GM20431 (cell line): ENCODE data around the gene ZHX3.
"Not testable (repeated sequence)": the region's sequence is repeated elsewhere in the genome, so short reads cannot be mapped to it uniquely, and the experiment has no call there.

ENCODE experiments used
- in situ Hi-C: fragments of 300-500 bp; cut with MseI, MboI; formaldehyde crosslinking; loops from one replicate; pipeline ENCODE4 v1.15.0; 2020; ENCODE audit warnings: low sequenced_read_pairs; ENCODE audit not compliant: unreplicated experiment

ZHX3 gene

DNA sequence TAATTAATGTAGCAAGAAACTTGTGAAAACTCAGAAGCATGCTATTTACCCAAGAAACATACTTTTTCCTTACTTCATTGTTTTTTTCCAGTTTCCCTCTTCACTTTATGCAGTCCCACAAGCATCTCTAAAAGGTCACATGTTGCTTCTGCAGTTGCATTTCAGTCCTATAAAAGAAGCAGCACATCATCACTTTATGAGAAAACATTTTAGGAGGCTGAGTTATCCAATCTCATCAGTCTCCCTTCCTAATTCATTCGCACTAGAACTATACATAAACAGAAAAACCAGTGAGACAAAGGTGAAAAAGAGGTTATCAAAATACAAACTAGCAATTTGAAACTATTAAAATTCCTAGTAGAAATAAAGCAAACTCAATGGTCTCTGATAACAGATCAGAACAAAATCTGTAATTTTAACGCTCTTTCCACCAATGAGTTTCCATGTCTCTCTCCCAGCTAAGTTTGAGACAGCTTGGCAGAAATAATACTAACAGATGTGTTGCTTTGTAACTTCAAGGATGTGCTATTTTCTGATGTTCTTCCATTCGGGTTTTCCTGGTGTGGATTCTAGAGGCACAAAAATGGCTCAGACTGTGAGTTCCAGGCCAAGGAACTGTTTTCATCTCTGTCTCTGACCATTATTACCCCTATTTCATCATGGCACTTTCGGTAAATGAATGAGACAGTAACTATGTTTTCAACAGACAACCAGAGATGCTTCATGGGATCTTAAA, 48.4 kb downstream of the ZHX3 start:
- in situ Hi-C loops: no loop called here

GRCh38 chr20:41268402-41268801, 49.1 kb downstream of the ZHX3 start:
- in situ Hi-C loops: no loop called here

- in situ Hi-C loops: no loop called here
These were observed 51.6 kb downstream of the ZHX3 start for GRCh38 chr20:41265938-41266337.

- in situ Hi-C loops: no loop called here
These were observed 52.7 kb downstream of the ZHX3 start for GRCh38 chr20:41264819-41265218.

GRCh38 chr20:41261790-41262717, 55.5 kb downstream of the ZHX3 start:
- in situ Hi-C loops: no loop called here

- in situ Hi-C loops: no loop called here
These were observed 56.3 kb downstream of the ZHX3 start for GRCh38 chr20:41261260-41261659.

- in situ Hi-C loops: no loop called here
These were observed 56.8 kb downstream of the ZHX3 start for GRCh38 chr20:41260734-41261220.

- in situ Hi-C loops: no loop called here
These were observed 58.2 kb downstream of the ZHX3 start for GRCh38 chr20:41259309-41259708.

- in situ Hi-C loops: no loop called here
These were observed 59.1 kb downstream of the ZHX3 start for GRCh38 chr20:41258474-41258873.

DNA sequence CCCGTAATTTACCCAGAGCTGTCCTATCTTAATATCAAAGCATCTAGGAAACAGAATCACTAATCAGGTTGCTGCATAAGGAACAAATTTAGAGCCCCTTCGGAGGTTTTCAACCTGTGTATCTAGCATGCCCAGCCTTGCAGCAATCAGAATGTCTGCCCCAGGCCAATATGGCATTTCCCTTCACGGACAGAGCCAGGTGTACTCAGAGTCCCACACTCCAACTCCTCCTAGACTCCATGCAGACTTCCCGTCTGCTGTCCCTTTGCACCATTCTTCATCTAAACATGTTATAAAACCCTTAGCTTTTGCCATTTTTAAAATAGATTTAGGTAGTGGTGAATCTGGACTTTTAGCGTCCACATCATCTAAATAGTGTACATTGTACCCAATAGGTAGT, 61.0 kb downstream of the ZHX3 start:
- in situ Hi-C loops: no loop called here

GRCh38 chr20:41255655-41256054, 61.9 kb downstream of the ZHX3 start:
- in situ Hi-C loops: no loop called here

DNA sequence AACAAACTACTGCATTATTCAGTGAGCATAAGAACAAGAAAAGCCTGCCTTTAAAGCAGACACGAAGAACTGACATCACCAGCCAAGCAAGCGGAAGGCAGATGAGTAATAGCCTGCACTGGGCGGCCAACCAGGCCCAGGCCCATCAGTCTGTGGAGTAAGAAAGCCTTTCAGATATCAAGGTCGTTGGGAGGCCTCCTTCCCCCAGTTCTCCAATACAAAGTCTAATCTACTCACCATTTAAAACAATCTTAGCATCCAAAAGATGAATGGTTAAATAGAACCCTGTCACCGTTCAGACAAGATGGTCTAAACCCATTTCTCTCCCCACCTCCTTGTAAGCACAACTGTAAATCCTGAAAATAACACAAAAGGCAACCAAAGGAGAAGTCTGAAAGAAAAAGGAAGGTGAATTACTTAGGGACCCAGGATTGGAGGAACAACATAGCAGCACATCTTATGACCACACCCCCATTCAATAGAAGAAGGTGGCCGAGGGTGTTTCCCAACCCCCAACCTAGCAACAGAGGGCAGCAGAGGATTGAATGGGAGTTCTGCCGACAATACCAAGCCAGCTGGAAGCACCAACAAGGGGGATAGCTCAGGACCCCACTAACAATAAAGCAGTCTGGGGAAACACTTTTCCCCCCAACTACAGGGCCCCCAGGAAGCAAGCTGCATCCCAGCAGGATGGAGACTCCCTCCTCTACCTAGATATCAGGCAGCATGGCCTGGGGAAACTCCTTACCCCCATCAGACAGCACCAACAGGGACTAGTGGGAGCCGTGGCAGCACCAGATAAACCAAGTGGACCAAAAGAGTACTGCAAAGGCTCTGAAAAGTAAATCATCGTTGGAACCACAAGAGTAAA, 67.9 kb downstream of the ZHX3 start:
- in situ Hi-C loops: no loop called here

DNA sequence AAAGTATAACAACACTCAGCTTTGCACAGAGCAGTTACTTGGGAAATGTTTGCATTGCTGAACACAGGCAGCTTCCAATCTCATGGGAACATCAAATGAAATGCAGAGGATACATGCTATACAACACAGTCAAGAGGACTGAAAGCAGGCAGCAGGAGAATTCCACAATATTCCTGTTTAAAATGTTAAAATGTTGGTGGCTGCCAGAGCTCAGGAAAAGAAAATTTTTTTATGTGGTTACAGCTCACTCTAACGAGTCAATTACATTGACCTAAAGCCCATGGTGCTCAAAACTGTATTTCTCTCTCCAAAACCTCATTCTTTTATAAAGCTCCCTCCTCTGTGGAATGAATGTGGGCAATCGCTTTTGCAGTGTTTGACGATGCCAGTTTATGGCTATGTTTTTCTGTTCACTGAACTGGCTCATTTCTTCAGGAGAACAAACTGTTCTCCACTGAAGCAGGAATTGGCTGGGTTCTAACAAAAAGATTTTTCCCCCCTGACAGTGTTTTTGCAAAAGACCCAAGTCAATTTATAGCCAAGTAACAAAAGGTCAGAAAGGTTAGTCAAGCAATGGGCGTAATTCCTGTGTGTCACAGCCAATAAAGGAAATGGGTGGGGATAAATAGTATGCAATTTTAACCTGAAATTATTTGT, 69.0 kb downstream of the ZHX3 start:
- in situ Hi-C loops: no loop called here

DNA sequence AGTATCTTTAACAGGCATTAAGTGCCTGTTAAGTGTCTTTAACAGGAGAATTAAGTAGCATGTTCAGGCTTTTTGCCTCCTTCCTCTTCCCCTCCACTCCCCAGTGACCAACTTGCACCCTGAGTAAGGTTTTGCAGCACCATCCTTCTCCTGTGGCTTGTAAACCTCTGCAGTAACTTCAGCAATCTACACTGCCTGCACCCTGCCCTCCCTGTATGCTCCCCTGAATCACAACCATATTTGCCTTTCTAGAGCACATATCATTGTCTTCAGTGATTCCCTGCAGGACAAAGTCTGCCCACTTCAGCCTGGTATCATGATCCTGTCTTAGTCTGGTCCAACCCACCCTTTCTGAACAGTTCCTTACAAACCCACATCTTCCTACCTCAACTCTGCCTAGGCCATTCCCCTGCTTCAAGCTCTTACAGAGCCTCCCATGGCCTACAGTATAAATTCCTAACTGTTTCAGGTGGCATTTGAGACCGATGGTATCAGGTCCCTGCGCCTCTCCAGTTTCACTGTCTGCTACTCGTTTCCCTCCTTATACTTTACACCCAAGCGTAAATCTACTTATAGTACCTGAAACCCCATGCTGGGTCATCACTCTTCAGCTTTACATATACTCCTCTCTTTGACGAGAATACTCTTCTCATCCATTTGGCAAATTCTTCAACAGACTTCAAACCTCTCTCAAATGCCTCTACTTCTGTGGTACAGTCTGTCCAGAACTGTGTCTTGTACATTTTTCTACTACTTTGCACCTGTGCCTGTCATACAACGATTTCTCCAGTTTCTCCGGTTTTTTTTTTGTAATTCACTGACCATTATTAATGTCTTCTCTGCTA, 69.8 kb downstream of the ZHX3 start:
- in situ Hi-C loops: no loop called here

DNA sequence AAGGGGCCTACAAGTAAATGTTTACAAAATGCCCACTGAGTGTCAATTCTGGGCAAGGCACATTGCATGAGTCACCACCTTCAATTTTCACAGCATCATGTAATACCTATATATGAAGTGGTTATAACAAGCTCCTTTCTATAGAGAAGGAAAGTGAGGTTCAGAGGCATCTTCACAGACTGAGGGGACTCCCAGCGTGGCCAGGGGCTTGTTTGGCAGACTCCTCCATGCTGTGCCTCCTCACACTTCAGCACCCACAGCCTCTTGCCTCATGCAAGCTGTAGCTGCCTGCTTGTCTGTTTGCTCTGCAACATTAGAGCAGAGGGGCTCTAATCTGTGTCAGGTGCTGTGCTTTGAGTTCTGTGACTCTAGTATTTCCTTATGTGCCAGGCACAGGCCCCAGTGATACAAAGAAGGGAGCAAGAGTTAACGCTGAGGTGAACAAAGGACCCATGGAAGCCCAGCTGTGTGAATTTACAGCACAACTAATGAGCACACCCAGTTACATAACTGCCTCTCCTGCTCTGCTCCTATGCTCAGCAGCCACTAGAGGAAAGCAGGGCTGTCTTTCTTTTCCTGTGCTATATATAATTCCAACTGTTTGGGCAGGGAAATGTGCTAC, 72.3 kb downstream of the ZHX3 start:
- in situ Hi-C loops: no loop called here

- in situ Hi-C loops: no loop called here
These were observed 74.7 kb downstream of the ZHX3 start for GRCh38 chr20:41242807-41243206.

- in situ Hi-C loops: no loop called here
These were observed 75.2 kb downstream of the ZHX3 start for GRCh38 chr20:41242352-41242751.

GRCh38 chr20:41237233-41237632, 80.3 kb downstream of the ZHX3 start:
- in situ Hi-C loops: not testable (repeated sequence)
